Measurements from ENCODE around the gene TAF4.

Gene TAF4, protein sequence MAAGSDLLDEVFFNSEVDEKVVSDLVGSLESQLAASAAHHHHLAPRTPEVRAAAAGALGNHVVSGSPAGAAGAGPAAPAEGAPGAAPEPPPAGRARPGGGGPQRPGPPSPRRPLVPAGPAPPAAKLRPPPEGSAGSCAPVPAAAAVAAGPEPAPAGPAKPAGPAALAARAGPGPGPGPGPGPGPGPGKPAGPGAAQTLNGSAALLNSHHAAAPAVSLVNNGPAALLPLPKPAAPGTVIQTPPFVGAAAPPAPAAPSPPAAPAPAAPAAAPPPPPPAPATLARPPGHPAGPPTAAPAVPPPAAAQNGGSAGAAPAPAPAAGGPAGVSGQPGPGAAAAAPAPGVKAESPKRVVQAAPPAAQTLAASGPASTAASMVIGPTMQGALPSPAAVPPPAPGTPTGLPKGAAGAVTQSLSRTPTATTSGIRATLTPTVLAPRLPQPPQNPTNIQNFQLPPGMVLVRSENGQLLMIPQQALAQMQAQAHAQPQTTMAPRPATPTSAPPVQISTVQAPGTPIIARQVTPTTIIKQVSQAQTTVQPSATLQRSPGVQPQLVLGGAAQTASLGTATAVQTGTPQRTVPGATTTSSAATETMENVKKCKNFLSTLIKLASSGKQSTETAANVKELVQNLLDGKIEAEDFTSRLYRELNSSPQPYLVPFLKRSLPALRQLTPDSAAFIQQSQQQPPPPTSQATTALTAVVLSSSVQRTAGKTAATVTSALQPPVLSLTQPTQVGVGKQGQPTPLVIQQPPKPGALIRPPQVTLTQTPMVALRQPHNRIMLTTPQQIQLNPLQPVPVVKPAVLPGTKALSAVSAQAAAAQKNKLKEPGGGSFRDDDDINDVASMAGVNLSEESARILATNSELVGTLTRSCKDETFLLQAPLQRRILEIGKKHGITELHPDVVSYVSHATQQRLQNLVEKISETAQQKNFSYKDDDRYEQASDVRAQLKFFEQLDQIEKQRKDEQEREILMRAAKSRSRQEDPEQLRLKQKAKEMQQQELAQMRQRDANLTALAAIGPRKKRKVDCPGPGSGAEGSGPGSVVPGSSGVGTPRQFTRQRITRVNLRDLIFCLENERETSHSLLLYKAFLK

DNA sequence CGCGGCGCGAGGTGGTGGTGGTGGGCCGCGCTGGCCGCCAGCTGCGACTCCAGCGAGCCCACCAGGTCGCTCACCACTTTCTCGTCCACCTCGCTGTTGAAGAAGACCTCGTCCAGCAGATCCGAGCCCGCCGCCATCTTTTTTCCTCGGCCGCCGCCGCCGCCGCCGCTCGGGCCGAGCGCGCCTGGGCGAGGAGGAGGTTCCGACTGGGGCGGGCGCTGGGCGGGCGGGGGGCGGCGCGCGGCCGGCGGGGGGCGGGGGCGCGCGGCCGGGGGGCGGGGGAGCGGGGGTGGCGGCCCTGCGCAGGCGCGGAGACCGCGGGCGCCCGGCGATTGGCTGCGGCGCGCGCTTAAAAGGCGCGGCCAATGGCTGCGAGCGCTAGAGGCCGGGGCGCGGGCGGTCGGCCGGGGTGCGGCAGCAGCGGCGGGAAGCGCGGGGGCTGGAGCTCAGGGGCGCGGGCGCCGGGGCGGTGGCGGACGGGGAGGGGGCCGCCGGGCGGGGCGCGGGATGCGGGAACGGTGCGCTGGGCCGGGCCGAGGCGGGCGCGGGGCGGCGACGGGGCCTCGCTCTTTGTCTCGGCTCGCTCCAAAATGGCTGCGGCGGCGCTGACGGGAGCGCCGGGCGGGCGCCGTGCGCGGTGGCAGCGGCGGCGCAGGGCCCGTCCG, at the start of gene TAF4:
TSS of gene TAF4 (minus strand) at position 208 of the 665 bp plus-strand sequence. CDS start at position 137, 71 bp downstream.
- TF ChIP-seq, protein P1, sequence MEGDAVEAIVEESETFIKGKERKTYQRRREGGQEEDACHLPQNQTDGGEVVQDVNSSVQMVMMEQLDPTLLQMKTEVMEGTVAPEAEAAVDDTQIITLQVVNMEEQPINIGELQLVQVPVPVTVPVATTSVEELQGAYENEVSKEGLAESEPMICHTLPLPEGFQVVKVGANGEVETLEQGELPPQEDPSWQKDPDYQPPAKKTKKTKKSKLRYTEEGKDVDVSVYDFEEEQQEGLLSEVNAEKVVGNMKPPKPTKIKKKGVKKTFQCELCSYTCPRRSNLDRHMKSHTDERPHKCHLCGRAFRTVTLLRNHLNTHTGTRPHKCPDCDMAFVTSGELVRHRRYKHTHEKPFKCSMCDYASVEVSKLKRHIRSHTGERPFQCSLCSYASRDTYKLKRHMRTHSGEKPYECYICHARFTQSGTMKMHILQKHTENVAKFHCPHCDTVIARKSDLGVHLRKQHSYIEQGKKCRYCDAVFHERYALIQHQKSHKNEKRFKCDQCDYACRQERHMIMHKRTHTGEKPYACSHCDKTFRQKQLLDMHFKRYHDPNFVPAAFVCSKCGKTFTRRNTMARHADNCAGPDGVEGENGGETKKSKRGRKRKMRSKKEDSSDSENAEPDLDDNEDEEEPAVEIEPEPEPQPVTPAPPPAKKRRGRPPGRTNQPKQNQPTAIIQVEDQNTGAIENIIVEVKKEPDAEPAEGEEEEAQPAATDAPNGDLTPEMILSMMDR (IDR thresholded peaks at IDR 0.05; ENCODE audit: insufficient read depth, low read depth, low read length, missing control alignments) = no peak
- H3K4me3 ChIP-seq (ENCODE audit: low read length) = peak within 1 kb of the TSS; percentile 52

GRCh38 chr20:62114894-62115293, 49.2 kb upstream of the TAF4 start:
- no peak for DNase-seq (ENCODE audit: low read depth)
- no peak overlapping the region for H3K4me3 ChIP-seq (ENCODE audit: low read length)
- TF ChIP-seq, protein P1 (IDR thresholded peaks at IDR 0.05; ENCODE audit: insufficient read depth, low read depth, low read length, missing control alignments) = no peak

More for the DNA sequence above, at the start of gene TAF4:
- peak; percentile 73 for DNase-seq (ENCODE audit: low read depth)

DNA sequence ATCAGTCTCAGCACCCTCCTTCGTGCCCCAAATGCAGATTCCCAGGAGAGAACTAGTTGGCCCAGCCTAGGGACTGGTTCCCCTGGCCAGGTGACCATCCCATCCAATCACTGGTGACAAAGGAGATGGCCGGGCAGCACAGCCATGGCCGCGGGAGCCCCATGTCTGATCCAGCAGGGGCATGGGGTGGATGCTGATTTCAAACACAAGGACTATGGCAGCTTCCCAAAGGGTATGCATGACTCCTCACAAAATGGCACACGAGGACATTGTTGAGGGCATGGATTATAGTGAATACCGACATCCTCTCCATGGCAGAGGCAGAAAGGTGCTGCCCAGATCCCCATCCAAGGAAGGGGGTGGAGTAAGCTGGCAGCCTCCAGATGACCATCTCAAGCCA, 46.7 kb upstream of the TAF4 start:
- no peak overlapping the region for H3K4me3 ChIP-seq (ENCODE audit: low read length)
- no peak for DNase-seq (ENCODE audit: low read depth)
- TF ChIP-seq, protein P1 (IDR thresholded peaks at IDR 0.05; ENCODE audit: insufficient read depth, low read depth, low read length, missing control alignments) = no peak

DNA sequence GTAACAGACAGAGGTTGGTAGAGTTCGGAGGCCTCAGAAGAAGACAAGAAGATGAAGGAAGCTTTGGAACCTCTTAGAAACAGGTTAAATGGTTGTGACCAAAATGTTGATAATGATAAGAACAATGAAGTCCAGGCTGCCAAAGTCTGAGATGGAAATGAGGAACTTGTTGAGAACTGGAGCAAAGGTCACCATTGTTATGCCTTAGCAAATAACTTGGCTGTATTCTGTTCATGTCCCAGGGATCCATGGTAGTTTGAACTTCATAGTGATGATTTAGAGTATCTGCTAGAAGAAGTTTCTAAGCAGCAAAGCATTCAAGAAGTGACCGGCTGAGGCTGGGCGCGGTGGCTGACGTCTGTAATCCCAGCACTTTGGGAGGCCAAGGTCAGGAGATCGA, 45.5 kb upstream of the TAF4 start:
- DNase-seq (ENCODE audit: low read depth) = no peak
- H3K4me3 ChIP-seq (ENCODE audit: low read length) = no peak overlapping the region
- TF ChIP-seq, protein P1 (IDR thresholded peaks at IDR 0.05; ENCODE audit: insufficient read depth, low read depth, low read length, missing control alignments) = no peak

- no peak overlapping the region for H3K4me3 ChIP-seq (ENCODE audit: low read length)
- no peak for DNase-seq (ENCODE audit: low read depth)
- TF ChIP-seq, protein P1 (IDR thresholded peaks at IDR 0.05; ENCODE audit: insufficient read depth, low read depth, low read length, missing control alignments) = no peak
Measured at GRCh38 chr20:62105592-62105991, 39.9 kb upstream of the TAF4 start.

GRCh38 chr20:62104791-62105345, 39.2 kb upstream of the TAF4 start:
- TF ChIP-seq, protein P1 (IDR thresholded peaks at IDR 0.05; ENCODE audit: insufficient read depth, low read depth, low read length, missing control alignments) = no peak
- DNase-seq (ENCODE audit: low read depth) = no peak
- no peak overlapping the region for H3K4me3 ChIP-seq (ENCODE audit: low read length)

Data from epithelial cell of esophagus (primary cell).